Measurements from ENCODE around the gene ANAPC7. TPM values are rescaled to one million over a fixed set of nuclear protein-coding genes. Genes with fewer than 3 reads are reported as not detected.

Gene ANAPC7
- total and polyA plus RNA-seq, 2 of the 13 experiments (the other 11 are each of a cell fraction or from before 2014, with no cell fraction given) = 40.0 to 69.1 TPM

DNA sequence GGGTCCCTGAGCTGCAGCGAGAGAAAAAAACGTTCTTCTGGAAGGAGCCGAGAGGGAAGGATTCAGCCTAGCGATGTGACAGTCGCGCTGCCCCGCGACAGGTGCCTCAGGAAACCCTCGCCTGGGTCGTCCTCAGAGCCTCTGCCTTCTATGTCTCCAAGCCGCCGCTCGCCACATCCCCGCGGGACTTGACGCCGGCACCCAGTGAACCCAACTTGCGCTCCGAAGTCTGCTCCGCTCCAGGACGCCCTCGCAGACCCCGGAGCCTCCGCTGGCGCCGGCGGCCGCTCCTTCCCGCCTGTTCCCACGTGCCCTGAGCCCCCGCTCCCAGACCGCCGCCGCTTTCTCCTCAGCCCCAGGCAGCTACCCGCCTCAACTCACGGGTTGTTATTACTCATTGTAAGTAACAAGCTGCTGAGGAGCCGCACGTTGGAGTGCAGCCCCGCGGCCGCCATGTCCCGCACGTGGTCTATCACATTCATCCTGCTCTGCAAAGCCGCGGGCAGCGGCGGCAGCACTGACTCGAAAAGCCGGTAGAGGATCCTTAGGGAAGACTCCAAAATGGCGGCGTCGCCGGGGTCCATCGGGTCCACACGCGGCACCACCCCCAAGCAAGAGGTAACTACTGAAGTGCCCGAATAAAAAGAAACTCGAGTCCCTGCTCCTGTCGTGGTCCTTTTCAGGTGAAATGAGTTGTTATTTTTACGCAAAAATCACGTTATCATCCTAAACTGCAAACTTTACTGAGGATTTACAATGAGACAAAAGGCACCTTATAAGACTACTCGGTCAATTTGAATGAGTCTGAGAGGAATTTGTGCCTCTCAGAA lies at the start of gene ANAPC7 (continued):
- TF ChIP-seq POLR2G (IDR thresholded peaks at IDR 0.05; ENCODE audit: low read depth, low read length) (peak; percentile 92), BHLHE40 (IDR thresholded peaks at IDR 0.05; ENCODE audit: low read length) (peak; percentile 38; the same call in 1 of the 2 replicates), ZNF235 (CRISPR knock-in tag; IDR thresholded peaks at IDR 0.05; ENCODE audit: borderline replicate concordance) (0 out of 2 replicates have a peak, but pooled peaks have one; percentile 46), KAT2B (IDR thresholded peaks at IDR 0.05; ENCODE audit: borderline replicate concordance, low read depth, low read length) (no peak), HDAC6 (IDR thresholded peaks at IDR 0.05; ENCODE audit: low read depth, low read length) (peak; percentile 99; the same call in 1 of the 2 replicates), SUZ12 (IDR thresholded peaks at IDR 0.05; ENCODE audit: low read depth, low read length) (no peak), ZBTB38 (CRISPR knock-in tag; IDR thresholded peaks at IDR 0.05) (peak; percentile 63), NAIF1 (CRISPR knock-in tag; IDR thresholded peaks at IDR 0.05; ENCODE audit: borderline replicate concordance) (no peak), ZNF569 (CRISPR knock-in tag; IDR thresholded peaks at IDR 0.05; ENCODE audit: borderline replicate concordance) (no peak), ZFP36L2 (CRISPR knock-in tag; IDR thresholded peaks at IDR 0.05) (no peak), CHD4 (IDR thresholded peaks at IDR 0.05; ENCODE audit: borderline replicate concordance, low read length) (no peak), KDM4B (CRISPR knock-in tag; IDR thresholded peaks at IDR 0.05) (0 out of 2 replicates have a peak, but pooled peaks have one; percentile 20), SETDB1 (CRISPR knock-in tag; IDR thresholded peaks at IDR 0.05; ENCODE audit: borderline replicate concordance) (no peak), NFE2L1 (CRISPR knock-in tag; IDR thresholded peaks at IDR 0.05; ENCODE audit: borderline replicate concordance) (no peak), FOXO1 (CRISPR knock-in tag; IDR thresholded peaks at IDR 0.05) (no peak), ZNF773 (CRISPR knock-in tag; IDR thresholded peaks at IDR 0.05; ENCODE audit: borderline replicate concordance) (peak; percentile 87; the same call in 1 of the 2 replicates), ZNF12 (CRISPR knock-in tag; IDR thresholded peaks at IDR 0.05) (no peak), MED1 (CRISPR knock-in tag; IDR thresholded peaks at IDR 0.05) (no peak; the same call in 1 of the 2 replicates), MAFK (conservative IDR thresholded peaks at IDR 0.05 in 1 of 2, IDR thresholded peaks at IDR 0.05 in 1 of 2; ENCODE audit: low read length in 2 of 2) (no peak), RFX1 (IDR thresholded peaks at IDR 0.05) (no peak), SRF (IDR thresholded peaks at IDR 0.05; ENCODE audit: low read depth, low read length) (no peak)
- TF ChIP-seq, protein P1, sequence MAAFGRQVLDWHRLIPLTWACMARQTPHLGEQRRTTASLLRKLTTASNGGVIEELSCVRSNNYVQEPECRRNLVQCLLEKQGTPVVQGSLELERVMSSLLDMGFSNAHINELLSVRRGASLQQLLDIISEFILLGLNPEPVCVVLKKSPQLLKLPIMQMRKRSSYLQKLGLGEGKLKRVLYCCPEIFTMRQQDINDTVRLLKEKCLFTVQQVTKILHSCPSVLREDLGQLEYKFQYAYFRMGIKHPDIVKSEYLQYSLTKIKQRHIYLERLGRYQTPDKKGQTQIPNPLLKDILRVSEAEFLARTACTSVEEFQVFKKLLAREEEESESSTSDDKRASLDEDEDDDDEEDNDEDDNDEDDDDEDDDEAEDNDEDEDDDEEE (CRISPR knock-in tag; IDR thresholded peaks at IDR 0.05) = no peak
- TF ChIP-seq, protein P2, sequence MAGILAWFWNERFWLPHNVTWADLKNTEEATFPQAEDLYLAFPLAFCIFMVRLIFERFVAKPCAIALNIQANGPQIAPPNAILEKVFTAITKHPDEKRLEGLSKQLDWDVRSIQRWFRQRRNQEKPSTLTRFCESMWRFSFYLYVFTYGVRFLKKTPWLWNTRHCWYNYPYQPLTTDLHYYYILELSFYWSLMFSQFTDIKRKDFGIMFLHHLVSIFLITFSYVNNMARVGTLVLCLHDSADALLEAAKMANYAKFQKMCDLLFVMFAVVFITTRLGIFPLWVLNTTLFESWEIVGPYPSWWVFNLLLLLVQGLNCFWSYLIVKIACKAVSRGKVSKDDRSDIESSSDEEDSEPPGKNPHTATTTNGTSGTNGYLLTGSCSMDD (CRISPR knock-in tag; IDR thresholded peaks at IDR 0.05) = no peak
- TF ChIP-seq, protein P3, sequence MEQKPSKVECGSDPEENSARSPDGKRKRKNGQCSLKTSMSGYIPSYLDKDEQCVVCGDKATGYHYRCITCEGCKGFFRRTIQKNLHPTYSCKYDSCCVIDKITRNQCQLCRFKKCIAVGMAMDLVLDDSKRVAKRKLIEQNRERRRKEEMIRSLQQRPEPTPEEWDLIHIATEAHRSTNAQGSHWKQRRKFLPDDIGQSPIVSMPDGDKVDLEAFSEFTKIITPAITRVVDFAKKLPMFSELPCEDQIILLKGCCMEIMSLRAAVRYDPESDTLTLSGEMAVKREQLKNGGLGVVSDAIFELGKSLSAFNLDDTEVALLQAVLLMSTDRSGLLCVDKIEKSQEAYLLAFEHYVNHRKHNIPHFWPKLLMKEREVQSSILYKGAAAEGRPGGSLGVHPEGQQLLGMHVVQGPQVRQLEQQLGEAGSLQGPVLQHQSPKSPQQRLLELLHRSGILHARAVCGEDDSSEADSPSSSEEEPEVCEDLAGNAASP (CRISPR knock-in tag; IDR thresholded peaks at IDR 0.05; ENCODE audit: borderline replicate concordance) = 0 out of 2 replicates have a peak, but pooled peaks have one; percentile 12
- TF ChIP-seq, protein P4, sequence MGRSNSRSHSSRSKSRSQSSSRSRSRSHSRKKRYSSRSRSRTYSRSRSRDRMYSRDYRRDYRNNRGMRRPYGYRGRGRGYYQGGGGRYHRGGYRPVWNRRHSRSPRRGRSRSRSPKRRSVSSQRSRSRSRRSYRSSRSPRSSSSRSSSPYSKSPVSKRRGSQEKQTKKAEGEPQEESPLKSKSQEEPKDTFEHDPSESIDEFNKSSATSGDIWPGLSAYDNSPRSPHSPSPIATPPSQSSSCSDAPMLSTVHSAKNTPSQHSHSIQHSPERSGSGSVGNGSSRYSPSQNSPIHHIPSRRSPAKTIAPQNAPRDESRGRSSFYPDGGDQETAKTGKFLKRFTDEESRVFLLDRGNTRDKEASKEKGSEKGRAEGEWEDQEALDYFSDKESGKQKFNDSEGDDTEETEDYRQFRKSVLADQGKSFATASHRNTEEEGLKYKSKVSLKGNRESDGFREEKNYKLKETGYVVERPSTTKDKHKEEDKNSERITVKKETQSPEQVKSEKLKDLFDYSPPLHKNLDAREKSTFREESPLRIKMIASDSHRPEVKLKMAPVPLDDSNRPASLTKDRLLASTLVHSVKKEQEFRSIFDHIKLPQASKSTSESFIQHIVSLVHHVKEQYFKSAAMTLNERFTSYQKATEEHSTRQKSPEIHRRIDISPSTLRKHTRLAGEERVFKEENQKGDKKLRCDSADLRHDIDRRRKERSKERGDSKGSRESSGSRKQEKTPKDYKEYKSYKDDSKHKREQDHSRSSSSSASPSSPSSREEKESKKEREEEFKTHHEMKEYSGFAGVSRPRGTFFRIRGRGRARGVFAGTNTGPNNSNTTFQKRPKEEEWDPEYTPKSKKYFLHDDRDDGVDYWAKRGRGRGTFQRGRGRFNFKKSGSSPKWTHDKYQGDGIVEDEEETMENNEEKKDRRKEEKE (IDR thresholded peaks at IDR 0.05) = no peak

All from HepG2 (cell line).